Neural progenitor cell (in vitro differentiated cells): ENCODE data around the gene CAPN14.

Source experiments
- EZH2 ChIP-seq: fragments of 200-600 bp; sonication (generic); IDR thresholded peaks from 2 replicates; pipeline ENCODE4 v1.6.1; 2017; ENCODE audit warnings: antibody characterized with exemption, mild to moderate bottlenecking, moderate library complexity
- EZH2phosphoT487 ChIP-seq: fragments of 200-600 bp; sonication (generic); IDR thresholded peaks from 2 replicates; pipeline ENCODE4 v1.6.1; 2017; ENCODE audit warnings: antibody characterized with exemption
- TF ChIP-seq, protein P1 (sequence below): fragments of 200-600 bp; sonication (generic); IDR thresholded peaks from 2 replicates; pipeline ENCODE4 v1.5.1; 2017; ENCODE audit warnings: antibody characterized with exemption, mild to moderate bottlenecking

DNA sequence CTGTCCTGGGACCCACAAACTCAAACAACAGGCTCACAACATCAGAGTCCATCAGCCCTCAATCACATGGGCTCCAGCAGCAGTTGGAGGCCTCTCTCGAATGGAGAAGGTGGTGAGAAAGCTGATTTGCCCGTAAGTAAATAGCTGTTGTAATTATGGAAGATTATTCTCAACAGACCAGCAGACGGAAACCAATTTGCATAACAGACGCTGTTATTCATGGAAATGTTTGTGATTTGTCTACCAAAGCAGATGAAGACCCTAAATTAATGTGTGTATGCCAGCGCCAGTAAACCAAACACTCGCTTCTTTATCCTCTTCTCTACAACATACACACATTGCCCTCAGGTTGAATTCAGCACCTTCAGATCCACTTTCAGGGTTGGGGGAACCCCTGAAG lies 55.7 kb downstream of the CAPN14 start:
- TF ChIP-seq, protein P1, sequence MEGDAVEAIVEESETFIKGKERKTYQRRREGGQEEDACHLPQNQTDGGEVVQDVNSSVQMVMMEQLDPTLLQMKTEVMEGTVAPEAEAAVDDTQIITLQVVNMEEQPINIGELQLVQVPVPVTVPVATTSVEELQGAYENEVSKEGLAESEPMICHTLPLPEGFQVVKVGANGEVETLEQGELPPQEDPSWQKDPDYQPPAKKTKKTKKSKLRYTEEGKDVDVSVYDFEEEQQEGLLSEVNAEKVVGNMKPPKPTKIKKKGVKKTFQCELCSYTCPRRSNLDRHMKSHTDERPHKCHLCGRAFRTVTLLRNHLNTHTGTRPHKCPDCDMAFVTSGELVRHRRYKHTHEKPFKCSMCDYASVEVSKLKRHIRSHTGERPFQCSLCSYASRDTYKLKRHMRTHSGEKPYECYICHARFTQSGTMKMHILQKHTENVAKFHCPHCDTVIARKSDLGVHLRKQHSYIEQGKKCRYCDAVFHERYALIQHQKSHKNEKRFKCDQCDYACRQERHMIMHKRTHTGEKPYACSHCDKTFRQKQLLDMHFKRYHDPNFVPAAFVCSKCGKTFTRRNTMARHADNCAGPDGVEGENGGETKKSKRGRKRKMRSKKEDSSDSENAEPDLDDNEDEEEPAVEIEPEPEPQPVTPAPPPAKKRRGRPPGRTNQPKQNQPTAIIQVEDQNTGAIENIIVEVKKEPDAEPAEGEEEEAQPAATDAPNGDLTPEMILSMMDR = no peak
- TF ChIP-seq EZH2 (no peak), EZH2phosphoT487 (no peak)
